Activated naive CD4-positive, alpha-beta T cell treated with anti-CD3 and anti-CD28 coated beads, Interleukin-2, amount 50 U/mL, for 72 hours (primary cell): Measurements from ENCODE around the gene DMXL1. TPM values are rescaled to one million over a fixed set of nuclear protein-coding genes. Genes with fewer than 3 reads are reported as not detected.
"Not testable (repeated sequence)": the region's sequence is repeated elsewhere in the genome, so short reads cannot be mapped to it uniquely, and the experiment has no call there.

Experiments
- ATAC-seq, 2 donors: fragments of 150-1000 bp; cut with Tn5 transposase; 2 replicates each; pipeline ENCODE4 v1.10.0; 2021; ENCODE audit warnings: mild to moderate bottlenecking in 2 of 2, moderate library complexity in 2 of 2
- DNase-seq, 2 donors: peaks; one replicate each; pipeline ENCODE4 v3.0.0; 2021 to 2022; ENCODE audit warnings: low spot score in 2 of 2
- H3K27ac Mint-ChIP-seq, 2 donors: one replicate each; pipeline ENCODE4 v1.8.0; 2022; ENCODE audit warnings: mild to moderate bottlenecking in 2 of 2, mixed read lengths in 2 of 2
- H3K36me3 Mint-ChIP-seq, 2 donors: one replicate each; pipeline ENCODE4 v1.8.0; 2022; ENCODE audit warnings: mixed read lengths in 2 of 2
- H3K9me3 Mint-ChIP-seq, 2 donors: one replicate each; pipeline ENCODE4 v1.8.0; 2022; ENCODE audit warnings: mixed read lengths in 2 of 2
- total RNA-seq, 2 donors: library from RNA; stranded (reverse); gene quantifications; one replicate each; pipeline ENCODE4 v1.2.3, GENCODE V29; 2022

DMXL1 gene
- total RNA-seq, 2 donors from 2014 or later = 26.8 to 28.5 TPM

DNA sequence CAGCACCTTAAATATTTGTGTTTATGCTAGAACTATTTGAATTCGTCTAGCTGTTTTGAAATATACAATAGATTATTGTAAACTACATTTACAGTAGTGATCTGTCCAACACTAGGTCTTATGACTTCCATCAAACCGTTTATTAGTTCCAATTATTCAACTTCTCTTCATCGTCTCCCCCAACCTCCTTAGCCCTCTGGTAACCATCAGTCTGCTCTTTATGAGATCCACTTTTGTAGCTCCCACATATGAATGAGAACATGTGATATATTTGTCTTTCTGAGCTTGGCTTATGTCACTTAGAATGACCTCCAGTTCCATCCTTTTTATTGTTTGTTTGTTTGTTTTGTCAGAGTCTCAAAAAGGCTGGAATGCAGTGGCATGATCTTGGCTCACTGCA lies 11.8 kb downstream of the DMXL1 start:
- ATAC-seq (no peak), DNase-seq (no peak)
- Mint-ChIP-seq H3K9me3 (peaks cover 7 to 13% of the 10 kb centered on the region in 2 donors), H3K27ac (no peak overlapping the region), H3K36me3 (peaks cover 15 to 24% of the 10 kb centered on the region in 2 donors)

DNA sequence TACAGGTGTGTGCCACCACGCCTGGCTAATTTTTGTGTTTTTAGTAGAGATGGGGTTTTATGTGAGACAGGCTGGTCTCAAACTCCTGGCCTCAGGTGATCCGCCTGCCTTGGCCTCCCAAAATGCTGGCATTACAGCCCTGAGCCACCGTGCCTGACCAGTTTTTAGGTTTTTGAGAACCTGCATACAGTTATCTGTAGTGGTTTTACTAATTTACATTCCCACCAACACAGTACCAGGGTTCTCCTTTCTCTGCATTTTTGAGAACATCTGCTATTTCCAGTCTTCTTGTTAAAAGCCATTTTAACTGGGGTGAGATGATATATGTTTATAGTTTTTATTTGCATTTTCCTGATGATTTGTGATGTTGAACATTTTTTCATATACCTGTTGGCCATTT lies 12.8 kb downstream of the DMXL1 start:
- H3K36me3 Mint-ChIP-seq = peaks cover 15 to 24% of the 10 kb centered on the region in 2 donors
- no peak for DNase-seq
- H3K27ac Mint-ChIP-seq = peak overlapping the region in 1 of 2 donors; percentile 6
- no peak for ATAC-seq
- H3K9me3 Mint-ChIP-seq = peaks cover 7 to 13% of the 10 kb centered on the region in 2 donors

DNA sequence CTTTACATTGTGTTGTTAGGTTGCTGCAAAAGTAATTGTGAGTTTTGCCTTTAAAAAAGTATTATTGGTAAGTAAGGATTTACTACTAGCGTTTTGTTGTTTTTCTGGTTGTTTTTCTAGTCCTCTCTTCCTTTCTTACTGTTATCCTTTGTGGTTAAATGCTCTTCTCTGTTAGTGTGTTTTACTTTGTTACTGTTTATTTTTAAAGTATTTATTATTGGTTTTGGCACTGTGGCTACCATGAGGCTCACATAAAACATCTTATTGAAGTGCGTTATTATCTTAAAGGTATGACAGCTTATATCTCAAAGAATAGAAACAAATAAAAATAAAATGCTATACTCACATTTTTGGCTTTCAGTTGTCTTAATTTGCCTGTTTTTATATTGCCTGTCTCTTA lies 17.6 kb downstream of the DMXL1 start:
- H3K27ac Mint-ChIP-seq = no peak overlapping the region
- peaks cover 23 to 44% of the 10 kb centered on the region in 2 donors for H3K36me3 Mint-ChIP-seq
- H3K9me3 Mint-ChIP-seq = peaks cover 7 to 20% of the 10 kb centered on the region in 2 donors
- no peak for ATAC-seq
- no peak for DNase-seq

DNA sequence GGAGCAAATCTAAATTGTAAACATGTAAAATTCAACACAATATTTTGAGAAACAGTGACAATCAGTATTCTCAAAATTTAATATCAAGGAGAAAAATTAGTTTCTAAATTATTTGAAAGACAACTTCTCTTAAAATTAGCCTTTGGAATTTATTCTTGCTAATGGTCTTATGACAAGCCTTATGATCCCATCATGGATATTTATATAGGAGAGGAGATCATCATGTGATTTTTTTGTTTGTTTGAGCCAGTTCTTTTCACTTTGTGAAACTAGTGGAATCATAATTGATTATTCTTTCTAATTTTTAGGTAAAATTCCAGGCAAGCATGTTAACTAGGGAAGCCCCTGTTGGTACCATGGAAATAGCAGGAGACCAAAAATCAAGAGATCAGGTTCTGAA lies 24.7 kb downstream of the DMXL1 start:
- no peak for ATAC-seq
- peaks cover 0 to 11% of the 10 kb centered on the region in 2 donors for H3K9me3 Mint-ChIP-seq
- peaks cover 12 to 23% of the 10 kb centered on the region in 2 donors for H3K36me3 Mint-ChIP-seq
- H3K27ac Mint-ChIP-seq = no peak overlapping the region
- DNase-seq = no peak

DNA sequence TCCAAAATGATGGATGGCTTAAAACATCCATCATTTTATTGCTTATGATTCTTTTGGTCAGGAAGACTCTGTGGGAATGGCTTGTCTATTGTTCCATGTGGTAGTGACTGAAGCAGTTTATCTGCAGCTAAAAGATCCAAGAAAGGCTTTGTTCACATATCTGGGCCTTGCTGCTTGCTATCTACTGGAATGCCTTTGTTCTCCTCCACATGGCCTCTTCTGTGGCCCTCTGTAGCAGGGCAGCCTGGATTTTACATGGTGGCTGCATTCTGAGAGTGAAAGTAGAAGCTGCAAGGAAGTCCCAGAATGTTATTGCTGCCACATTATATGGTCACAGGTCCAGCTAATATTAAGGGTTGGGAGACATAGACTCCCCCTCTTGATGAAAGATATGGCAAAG lies 35.1 kb downstream of the DMXL1 start:
- no peak overlapping the region for H3K27ac Mint-ChIP-seq
- H3K36me3 Mint-ChIP-seq = peaks cover 4 to 6% of the 10 kb centered on the region in 2 donors
- ATAC-seq (no peak), DNase-seq (no peak)
- no peaks in the 10 kb centered on the region for H3K9me3 Mint-ChIP-seq

DNA sequence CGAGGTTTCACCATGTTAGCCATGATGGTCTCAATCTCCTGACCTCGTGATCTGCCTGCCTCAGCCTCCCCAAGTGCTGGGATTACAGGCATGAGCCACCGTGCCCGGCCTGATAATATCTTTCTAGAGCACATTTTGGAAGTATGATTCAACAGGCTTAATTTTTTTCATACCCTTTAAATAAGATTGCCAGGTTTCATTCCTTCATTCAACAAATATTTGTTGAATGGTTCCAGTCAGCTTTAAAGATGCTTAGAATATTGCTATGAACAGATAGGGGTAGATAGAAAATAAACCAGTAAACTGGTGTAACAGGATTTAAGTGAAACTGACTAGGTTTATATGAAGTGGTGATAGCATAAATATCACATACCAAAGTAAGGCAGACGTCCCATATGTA lies 41.3 kb downstream of the DMXL1 start:
- Mint-ChIP-seq H3K36me3 (peaks cover 5 to 6% of the 10 kb centered on the region in 2 donors), H3K27ac (no peak overlapping the region), H3K9me3 (no peaks in the 10 kb centered on the region)
- DNase-seq (no peak), ATAC-seq (no peak)

DNA sequence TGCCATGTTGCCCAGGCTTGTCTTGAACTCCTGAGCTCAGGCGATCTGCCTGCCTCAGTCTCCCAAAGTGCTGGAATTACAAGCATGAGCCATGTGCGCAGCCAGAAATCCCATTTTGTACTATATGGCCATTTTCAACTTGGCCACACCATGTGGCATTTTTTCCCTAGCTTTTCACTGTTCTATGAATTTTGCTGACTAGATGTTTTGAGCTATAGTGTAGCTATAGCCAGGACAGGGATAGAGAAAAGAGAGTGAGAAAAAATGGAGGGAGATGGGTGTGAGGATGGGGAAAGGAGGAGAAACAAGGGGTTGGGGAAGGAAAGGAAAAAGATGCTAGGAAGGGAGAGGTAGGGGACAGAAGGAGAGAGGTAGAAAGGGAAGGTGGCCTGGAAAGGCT lies 46.4 kb downstream of the DMXL1 start:
- peak overlapping the region in 1 of 2 donors; percentile 17 for H3K27ac Mint-ChIP-seq
- peaks cover 18 to 20% of the 10 kb centered on the region in 2 donors for H3K36me3 Mint-ChIP-seq
- no peak for ATAC-seq
- no peak for DNase-seq
- no peaks in the 10 kb centered on the region for H3K9me3 Mint-ChIP-seq

DNA sequence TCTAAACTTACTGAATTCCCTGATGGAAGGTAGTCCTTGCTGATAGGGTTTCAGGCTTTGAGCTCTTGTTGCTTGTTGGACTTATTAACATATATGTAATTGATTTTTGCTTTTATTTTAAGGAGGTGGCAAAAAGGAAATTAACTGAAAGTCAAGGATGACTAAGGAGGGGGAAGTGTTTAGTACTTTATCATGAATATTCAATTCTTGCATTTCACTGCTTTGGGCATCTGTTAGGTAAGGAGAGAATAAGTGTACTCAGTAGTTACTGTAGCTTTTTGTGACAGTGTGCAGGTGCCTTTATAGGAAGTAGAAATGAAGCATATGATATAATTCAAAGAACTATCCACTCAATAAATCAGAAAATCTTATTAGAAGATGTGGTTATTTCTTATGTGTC lies 47.1 kb downstream of the DMXL1 start:
- Mint-ChIP-seq H3K27ac (peak overlapping the region in 1 of 2 donors; percentile 66), H3K9me3 (no peaks in the 10 kb centered on the region), H3K36me3 (peaks cover 15 to 20% of the 10 kb centered on the region in 2 donors)
- no peak for DNase-seq
- no peak for ATAC-seq

DNA sequence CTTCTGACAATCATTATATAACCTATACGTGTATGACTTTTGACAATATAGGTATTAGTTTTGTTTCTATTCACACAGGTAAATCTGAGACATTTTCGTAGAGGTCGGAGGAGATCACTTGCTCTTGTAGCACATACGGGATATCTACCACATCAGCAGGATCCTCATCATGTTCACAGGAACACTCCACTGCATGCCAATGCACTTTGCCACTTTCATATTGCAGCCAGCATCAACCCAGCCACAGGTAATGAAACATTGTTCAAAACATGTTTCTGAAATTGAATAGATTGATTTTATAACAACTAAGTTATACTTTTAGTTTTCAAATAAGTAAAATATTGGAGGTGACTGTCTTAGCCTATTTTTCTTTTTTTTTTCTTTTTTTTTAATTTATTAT lies 50.0 kb downstream of the DMXL1 start:
- H3K9me3 Mint-ChIP-seq = no peaks in the 10 kb centered on the region
- DNase-seq (no peak), ATAC-seq (no peak)
- H3K36me3 Mint-ChIP-seq = peaks cover 15 to 20% of the 10 kb centered on the region in 2 donors
- H3K27ac Mint-ChIP-seq = no peak overlapping the region

DNA sequence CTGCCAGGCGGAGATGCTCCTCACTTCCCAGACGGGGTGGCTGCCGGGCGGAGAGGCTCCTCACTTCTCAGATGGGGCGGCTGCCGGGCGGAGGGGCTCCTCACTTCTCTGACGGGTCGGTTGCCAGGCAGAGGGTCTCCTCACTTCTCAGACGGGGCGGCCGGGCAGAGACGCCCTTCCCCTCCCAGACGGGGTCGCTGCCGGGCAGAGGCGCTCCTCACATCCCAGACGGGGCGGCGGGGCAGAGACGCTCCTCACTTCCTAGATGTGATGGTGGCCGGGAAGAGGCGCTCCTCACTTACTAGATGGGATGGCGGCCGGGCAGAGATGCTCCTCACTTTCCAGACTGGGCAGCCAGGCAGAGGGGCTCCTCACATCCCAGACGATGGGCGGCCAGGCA lies 51.6 kb downstream of the DMXL1 start:
- DNase-seq, H3K27ac Mint-ChIP-seq: not testable (repeated sequence)

DNA sequence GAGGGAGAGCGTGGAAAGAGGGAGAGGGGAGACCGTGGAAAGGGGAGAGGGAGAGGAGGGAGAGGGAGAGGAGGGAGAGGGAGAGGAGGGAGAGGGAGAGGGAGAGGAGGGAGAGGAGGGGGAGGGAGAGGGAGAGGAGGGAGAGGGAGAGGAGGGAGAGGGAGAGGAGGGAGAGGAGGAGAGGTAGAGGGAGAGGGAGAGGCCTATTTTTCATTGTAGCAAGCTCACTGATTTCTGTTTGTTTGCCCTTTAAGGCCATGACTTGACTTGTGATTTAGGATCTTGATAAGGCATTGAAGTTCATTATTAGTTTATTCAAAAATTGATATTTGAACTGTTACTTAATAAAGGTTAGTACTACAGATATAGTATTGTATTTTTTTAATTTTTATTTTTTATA lies 52.4 kb downstream of the DMXL1 start:
- Mint-ChIP-seq H3K9me3 (no peaks in the 10 kb centered on the region), H3K36me3 (peaks cover 14 to 15% of the 10 kb centered on the region in 2 donors), H3K27ac (no peak overlapping the region)
- DNase-seq (no peak), ATAC-seq (no peak)

More for the DNA sequence above, 51.6 kb downstream of the DMXL1 start:
- H3K9me3 Mint-ChIP-seq, ATAC-seq: not testable (repeated sequence)
- H3K36me3 Mint-ChIP-seq = peaks cover 15 to 20% of the 10 kb centered on the region in 2 donors

DNA sequence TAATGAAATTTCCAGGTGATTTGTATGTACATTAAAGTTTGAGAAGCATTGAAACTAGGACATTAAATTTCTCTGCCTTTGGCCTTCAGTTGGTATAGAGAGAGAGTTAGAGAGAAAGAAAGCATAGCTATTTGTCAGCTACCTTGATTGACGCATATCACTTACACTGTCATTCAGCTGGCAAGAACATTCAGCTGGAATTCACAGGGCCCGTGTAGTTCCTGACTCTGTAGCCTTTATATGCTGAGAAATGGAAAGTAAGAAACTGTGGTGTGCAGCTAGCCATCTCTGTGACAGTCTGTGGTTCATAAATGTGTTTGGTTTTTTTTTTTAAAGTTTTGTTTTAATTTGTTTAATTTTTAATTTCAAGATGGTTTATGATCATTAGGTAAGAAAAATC lies 58.9 kb downstream of the DMXL1 start:
- Mint-ChIP-seq H3K9me3 (no peaks in the 10 kb centered on the region), H3K36me3 (peaks cover 1 to 7% of the 10 kb centered on the region in 2 donors), H3K27ac (no peak overlapping the region)
- DNase-seq (no peak), ATAC-seq (no peak)

DNA sequence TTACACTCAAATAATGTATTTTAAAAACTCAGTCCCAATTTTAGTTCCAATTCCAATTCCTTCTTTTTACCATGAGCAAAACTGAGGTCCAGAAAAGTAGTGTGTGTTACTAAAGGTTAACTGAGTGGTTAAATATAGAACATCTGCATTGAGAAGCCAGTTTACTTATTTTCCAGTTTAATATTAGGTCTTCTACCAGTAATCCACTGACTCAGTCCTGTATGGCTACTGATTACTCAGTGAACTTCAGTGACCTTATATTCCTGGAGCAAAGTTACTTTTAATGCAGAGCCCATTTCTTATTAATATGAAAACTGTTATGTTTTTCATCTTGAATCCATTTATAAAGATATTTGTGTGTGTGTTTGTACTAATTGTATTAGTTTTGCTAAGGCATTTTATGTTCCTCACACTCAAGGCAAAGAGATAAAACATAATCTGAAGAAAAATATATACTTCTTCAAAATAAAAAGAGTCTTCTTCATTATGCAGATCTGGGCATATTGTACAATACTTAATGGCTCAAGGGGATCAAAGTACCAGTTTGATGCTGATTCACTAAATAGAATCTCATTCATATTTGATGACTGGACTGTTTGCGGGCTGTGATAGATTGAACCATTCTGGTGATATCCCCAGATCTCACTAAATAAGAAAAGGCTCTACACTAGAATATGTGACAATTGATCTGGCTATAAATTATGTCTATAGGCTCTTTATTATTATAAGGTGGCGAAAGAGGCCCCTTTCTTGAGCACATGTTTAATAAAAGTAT lies 60.8 kb downstream of the DMXL1 start:
- DNase-seq (no peak), ATAC-seq (no peak)
- Mint-ChIP-seq H3K9me3 (peaks cover 10 to 13% of the 10 kb centered on the region in 2 donors), H3K36me3 (peaks cover 21 to 26% of the 10 kb centered on the region in 2 donors), H3K27ac (no peak overlapping the region)

DNA sequence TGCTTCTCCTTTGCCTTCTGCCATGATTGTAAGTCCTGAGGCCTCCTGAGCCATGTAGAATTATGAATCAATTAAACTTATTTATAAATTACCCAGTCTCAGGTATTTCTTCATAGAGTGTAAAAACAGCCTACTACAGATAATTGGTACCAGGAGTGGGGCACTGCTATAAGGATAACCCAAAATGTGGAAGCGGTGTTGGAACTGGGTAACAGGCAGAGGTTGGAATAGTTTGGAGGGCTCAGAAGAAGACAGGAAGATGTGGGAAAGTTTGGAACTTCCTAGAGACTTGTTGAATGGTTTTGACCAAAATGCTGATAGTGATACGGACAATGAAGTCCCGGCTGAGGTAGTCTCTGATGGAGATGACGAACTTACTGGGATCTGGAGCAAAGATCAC lies 64.9 kb downstream of the DMXL1 start:
- Mint-ChIP-seq H3K9me3 (peaks cover 24 to 44% of the 10 kb centered on the region in 2 donors), H3K36me3 (peaks cover 37 to 38% of the 10 kb centered on the region in 2 donors)
- not testable (repeated sequence) for ATAC-seq, H3K27ac Mint-ChIP-seq, DNase-seq

DNA sequence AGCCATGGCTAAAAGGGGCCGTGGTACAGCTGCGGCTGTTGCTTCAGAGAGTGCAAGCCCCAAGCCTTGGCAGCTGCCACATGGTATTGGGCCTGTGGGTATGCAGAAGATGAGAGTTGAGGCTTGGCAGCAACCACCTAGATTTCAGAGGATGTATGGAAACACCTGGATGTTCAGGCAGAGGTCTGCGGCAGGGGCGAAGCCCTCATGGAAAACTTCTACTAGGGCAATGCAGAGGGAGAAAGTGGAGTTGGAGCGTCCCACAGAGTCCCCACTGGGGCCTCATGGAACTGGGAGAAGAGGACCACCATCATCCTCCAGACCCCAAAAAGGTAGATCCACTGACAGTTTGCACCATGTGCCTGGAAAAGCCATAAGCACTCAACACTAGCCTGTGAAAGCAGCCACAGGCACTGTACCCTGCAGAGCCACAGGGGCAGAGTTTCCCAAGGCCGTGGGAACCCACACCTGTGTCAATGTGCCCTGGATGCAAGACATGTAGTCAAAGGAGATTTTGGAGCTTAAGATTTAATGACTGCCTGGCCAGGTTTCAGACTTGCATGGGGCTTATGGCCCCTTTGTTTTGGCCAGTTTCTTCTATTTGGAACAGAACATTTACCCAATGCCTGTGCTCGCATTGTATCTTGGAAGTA lies 65.9 kb downstream of the DMXL1 start:
- no peak for DNase-seq
- Mint-ChIP-seq H3K9me3 (peaks cover 30 to 50% of the 10 kb centered on the region in 2 donors), H3K36me3 (peaks cover 37 to 38% of the 10 kb centered on the region in 2 donors)

DNA sequence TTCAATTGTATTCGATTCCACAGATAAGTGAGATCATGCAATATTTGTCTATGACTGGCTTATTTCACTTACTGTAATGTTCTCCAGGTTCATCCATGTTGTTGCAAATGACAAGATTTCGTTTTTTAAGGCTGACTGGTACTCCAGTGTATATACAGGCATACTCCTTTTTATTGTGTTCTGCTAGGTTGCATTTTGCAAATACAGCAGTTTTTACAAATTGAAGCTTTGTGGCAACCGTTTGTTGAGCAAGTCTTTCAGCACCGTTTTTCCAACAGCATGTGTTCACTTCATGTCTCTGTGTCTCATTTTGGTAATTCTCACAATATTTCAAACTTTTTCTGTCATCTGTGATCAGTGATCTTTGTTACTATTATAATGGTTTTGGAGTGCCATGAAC lies 82.7 kb downstream of the DMXL1 start:
- H3K36me3 Mint-ChIP-seq = peaks cover 13 to 50% of the 10 kb centered on the region in 2 donors

More for the DNA sequence above, 65.9 kb downstream of the DMXL1 start:
- no peak for ATAC-seq
- no peak overlapping the region for H3K27ac Mint-ChIP-seq

DNA sequence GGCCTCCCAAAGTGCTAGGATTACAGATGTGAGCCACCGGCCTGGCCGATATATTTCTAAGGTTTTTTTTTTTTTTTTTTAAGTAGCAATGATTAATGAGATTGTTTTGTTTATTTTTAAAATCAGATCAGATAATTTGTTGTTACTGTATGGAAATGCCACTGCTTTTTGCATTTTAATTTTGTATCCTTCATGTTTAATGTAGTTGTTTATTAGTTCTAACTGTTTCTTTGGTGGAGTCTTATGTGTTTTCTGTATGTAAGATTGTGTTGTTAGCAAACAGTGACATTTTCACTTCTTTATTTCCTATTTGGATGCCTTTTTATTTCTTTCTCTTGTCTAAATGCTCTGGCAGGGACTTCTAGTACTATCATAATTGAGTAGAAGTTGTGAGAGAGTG lies 87.3 kb downstream of the DMXL1 start:
- ATAC-seq = no peak

More for the DNA sequence above, 82.7 kb downstream of the DMXL1 start:
- ATAC-seq (no peak), DNase-seq (no peak)
- Mint-ChIP-seq H3K9me3 (peaks cover 5 to 9% of the 10 kb centered on the region in 2 donors), H3K27ac (no peak overlapping the region)

More for the DNA sequence above, 87.3 kb downstream of the DMXL1 start:
- H3K27ac Mint-ChIP-seq = no peak overlapping the region
- peaks cover 6 to 9% of the 10 kb centered on the region in 2 donors for H3K9me3 Mint-ChIP-seq
- DNase-seq = no peak
- peaks cover 16 to 42% of the 10 kb centered on the region in 2 donors for H3K36me3 Mint-ChIP-seq
